Liver (tissue), 3 donors: ENCODE data around the gene ASIC1.

ENCODE experiments used
- ATF3 ChIP-seq: IDR thresholded peaks from 2 replicates; pipeline ENCODE4 v1.6.1; 2016; ENCODE audit warnings: antibody characterized with exemption
- CTCF ChIP-seq: fragments of 150-350 bp; IDR thresholded peaks from 2 replicates; pipeline ENCODE4 v1.5.1; 2017; ENCODE audit warnings: improper control_type of control experiment, low read depth, low read length; ENCODE audit not compliant: missing input control
- EGR1 ChIP-seq, 2 donors: IDR thresholded peaks; 2 replicates each; pipeline ENCODE4 v1.6.1; 2016 to 2018; ENCODE audit warnings: antibody characterized with exemption in 2 of 2, low read depth in 2 of 2
- GABPA ChIP-seq, 2 donors: IDR thresholded peaks in 1 of 2; conservative IDR thresholded peaks in 1 of 2; 2 replicates each; pipeline ENCODE4 v1.6.1; 2016; ENCODE audit warnings: antibody characterized with exemption in 2 of 2, mild to moderate bottlenecking in 1 of 2, moderate library complexity in 1 of 2
- HNF4A ChIP-seq, 2 donors: conservative IDR thresholded peaks; 2 replicates each; pipeline ENCODE4 v1.6.1; 2016; ENCODE audit warnings: antibody characterized with exemption in 2 of 2, mild to moderate bottlenecking in 2 of 2
- JUND ChIP-seq, 2 donors: IDR thresholded peaks; 2 replicates each; pipeline ENCODE4 v1.6.1; 2016; ENCODE audit warnings: antibody characterized with exemption in 2 of 2
- MAX ChIP-seq: IDR thresholded peaks from 2 replicates; pipeline ENCODE4 v1.6.1; 2016; ENCODE audit warnings: antibody characterized with exemption
- RAD21 ChIP-seq, 2 donors: IDR thresholded peaks; 2 replicates each; pipeline ENCODE4 v1.6.1; 2016; ENCODE audit warnings: antibody characterized with exemption in 2 of 2, mild to moderate bottlenecking in 2 of 2
- REST ChIP-seq: IDR thresholded peaks from 2 replicates; pipeline ENCODE4 v1.6.1; 2016; ENCODE audit warnings: antibody characterized with exemption, mild to moderate bottlenecking
- RXRA ChIP-seq, 2 donors: IDR thresholded peaks; 2 replicates each; pipeline ENCODE4 v1.6.1; 2017 to 2018; ENCODE audit warnings: antibody characterized with exemption in 2 of 2, mild to moderate bottlenecking in 1 of 2
- SP1 ChIP-seq: IDR thresholded peaks from 2 replicates; pipeline ENCODE4 v1.6.1; 2018; ENCODE audit warnings: antibody characterized with exemption, mild to moderate bottlenecking
- TAF1 ChIP-seq: conservative IDR thresholded peaks from 2 replicates; pipeline ENCODE4 v1.6.1; 2016; ENCODE audit warnings: antibody characterized with exemption, mild to moderate bottlenecking
- YY1 ChIP-seq: IDR thresholded peaks from 2 replicates; pipeline ENCODE4 v1.6.1; 2016; ENCODE audit warnings: antibody characterized with exemption, mild to moderate bottlenecking
- ZBTB33 ChIP-seq: IDR thresholded peaks from 2 replicates; pipeline ENCODE4 v1.6.1; 2016; ENCODE audit warnings: antibody characterized with exemption
- donor health status: healthy.
- donor health status: healthy.

- TF ChIP-seq CTCF = no peak
- no peak for TF ChIP-seq JUND (IDR thresholded peaks at IDR 0.05)
- no peak for TF ChIP-seq SP1
- no peak for TF ChIP-seq MAX
- no peak for TF ChIP-seq HNF4A (conservative IDR thresholded peaks at IDR 0.05)
- no peak for TF ChIP-seq ZBTB33
- no peak for TF ChIP-seq TAF1
- TF ChIP-seq YY1 = no peak
- no peak for TF ChIP-seq GABPA (IDR thresholded peaks at IDR 0.05 in 1 of 2, conservative IDR thresholded peaks at IDR 0.05 in 1 of 2)
- no peak for TF ChIP-seq RAD21 (IDR thresholded peaks at IDR 0.05)
- TF ChIP-seq EGR1 (IDR thresholded peaks at IDR 0.05; ENCODE audit: low read depth in 2 of 2) = no peak
- no peak for TF ChIP-seq REST
- no peak for TF ChIP-seq RXRA (IDR thresholded peaks at IDR 0.05)
- no peak for TF ChIP-seq ATF3
Observed at GRCh38 chr12:50075808-50076170, 18.4 kb downstream of the ASIC1 start.
